Endothelial cell of umbilical vein (primary cell): ENCODE data around the gene PSG1.
"Not testable (repeated sequence)": the region's sequence is repeated elsewhere in the genome, so short reads cannot be mapped to it uniquely, and the experiment has no call there.

ENCODE experiments used
- CTCF ChIP-seq, 2 donors: IDR thresholded peaks; 1 replicate in 1 of 2; 2 replicates in 1 of 2; pipeline ENCODE4 v1.5.1; 2011; ENCODE audit warnings: low read length in 2 of 2, mild to moderate bottlenecking in 2 of 2, moderate library complexity in 2 of 2, control low read depth in 1 of 2, inconsistent platforms in 1 of 2, low read depth in 1 of 2; ENCODE audit not compliant: insufficient read depth in 1 of 2; ENCODE audit errors: extremely low read depth in 1 of 2
- FOS ChIP-seq: IDR thresholded peaks from 2 replicates; pipeline ENCODE4 v1.6.1; 2011; ENCODE audit warnings: mild to moderate bottlenecking, low read length, moderate library complexity, borderline replicate concordance; ENCODE audit not compliant: insufficient read depth
- GATA2 ChIP-seq: IDR thresholded peaks from 2 replicates; pipeline ENCODE4 v1.7.0; 2011; ENCODE audit warnings: low read depth, mild to moderate bottlenecking, moderate library complexity, mixed read lengths, low read length; ENCODE audit not compliant: insufficient read length, insufficient read depth
- JUN ChIP-seq: IDR thresholded peaks from 2 replicates; pipeline ENCODE4 v1.6.1; 2011; ENCODE audit warnings: borderline replicate concordance, low read depth; ENCODE audit not compliant: insufficient read length, insufficient read depth
- MAX ChIP-seq: IDR thresholded peaks from 2 replicates; pipeline ENCODE4 v1.6.1; 2011; ENCODE audit not compliant: insufficient read depth, insufficient read length
- MYC ChIP-seq: IDR thresholded peaks from one replicate; pipeline ENCODE4 v1.6.1; 2011; ENCODE audit warnings: mild to moderate bottlenecking, low read depth, low read length
- POLR2A ChIP-seq: IDR thresholded peaks from 2 replicates; pipeline ENCODE4 v1.6.1; 2012; ENCODE audit warnings: low read depth, mild to moderate bottlenecking, control low read depth, low read length
- POLR2AphosphoS5 ChIP-seq: IDR thresholded peaks from 2 replicates; pipeline ENCODE4 v1.6.1; 2012; ENCODE audit warnings: low read depth, mild to moderate bottlenecking, control low read depth, low read length, moderate library complexity; ENCODE audit not compliant: insufficient read depth

- TF ChIP-seq CTCF (IDR thresholded peaks at IDR 0.05; ENCODE audit: extremely low read depth in 1 of 2, insufficient read depth in 1 of 2, low read depth in 1 of 2, low read length in 2 of 2); FOS; POLR2A; MYC; POLR2AphosphoS5; MAX; GATA2; JUN: not testable (repeated sequence)
These were observed 39.7 kb upstream of the PSG1 start for GRCh38 chr19:42919070-42919756.
